SH-SY5Y (cell line): Measurements from ENCODE around the gene MOV10L1.

ENCODE experiments used
- GATA2 ChIP-seq: IDR thresholded peaks from 2 replicates; pipeline ENCODE4 v1.6.1; 2011; ENCODE audit warnings: mild to moderate bottlenecking, low read depth, low read length
- GATA3 ChIP-seq: IDR thresholded peaks from 2 replicates; pipeline ENCODE4 v1.6.1; 2011; ENCODE audit warnings: low read depth, mild to moderate bottlenecking, low read length, moderate library complexity

- no peak for TF ChIP-seq GATA3
- no peak for TF ChIP-seq GATA2
Observed at GRCh38 chr22:50098052-50098451, 8.2 kb downstream of the MOV10L1 start.
